Pancreas (tissue), 10 donors: ENCODE results near the gene C5orf63. TPM values are rescaled to one million over a fixed set of nuclear protein-coding genes. Genes with fewer than 3 reads are reported as not detected.

Experiments
- ATAC-seq, 4 donors: fragments of 200-7000 bp; cut with Tn5 transposase; one replicate each; pipeline versions ENCODE4 v1.8.0 to v1.9.1; 2020; ENCODE audit warnings: mild to moderate bottlenecking in 4 of 4, moderate library complexity in 4 of 4
- DNase-seq, 6 donors: peaks; one replicate each; pipeline ENCODE4 v3.0.0-alpha.2; 2020
- FAIRE-seq: peaks from 2 replicates; lab custom pipeline; 2012; peaks lifted over from hg19 to GRCh38; lab: Jason Lieb, UNC
- H3K27ac ChIP-seq, 4 donors: fragments of 200-600 bp; sonication (generic); 1 replicate in 3 of 4; 2 replicates in 1 of 4; pipeline versions ENCODE4 v1.5.0 to v1.8.0; 2020
- H3K27me3 ChIP-seq, 4 donors: fragments of 200-600 bp; one replicate each; pipeline ENCODE4 v1.8.0; 2021
- H3K36me3 ChIP-seq, 3 donors: fragments of 200-600 bp; sonication (generic) in 1 of 3; one replicate each; pipeline versions ENCODE4 v1.5.0 to v1.8.0; 2020 to 2021
- H3K4me1 ChIP-seq, 3 donors: fragments of 200-600 bp; one replicate each; pipeline ENCODE4 v1.8.0; 2021
- H3K4me3 ChIP-seq, 4 donors: fragments of 200-600 bp; sonication (generic) in 2 of 4; one replicate each; pipeline versions ENCODE4 v1.5.0 to v1.8.0; 2020 to 2021
- H3K9me3 ChIP-seq, 4 donors: fragments of 200-600 bp; one replicate each; pipeline ENCODE4 v1.8.0; 2021
- WGBS, 2 donors: extraction: QIAGEN DNeasy Blood & Tissue Kit; methylation state at CpG; one replicate each; pipeline ENCODE4 v1.1.7; 2013; 5-methylcytosine and 5-hydroxymethylcytosine counted together
- intact Hi-C, 3 donors: fragments of 100-400 bp; cut with DNase I; formaldehyde crosslinking; loops; one replicate each; pipeline versions ENCODE4 v1.11.1 to v1.14.2; 2022
- polyA plus RNA-seq, 2 donors: library from polyadenylated mRNA; stranded (reverse); fragments of 200-250 nt; gene quantifications; one replicate each; pipeline ENCODE4 v1.2.3, GENCODE V29; 2013
- total RNA-seq, 6 donors: library from RNA; stranded (reverse); fragmentation: NEBNext Ultra II Directional in 4 of 6; extraction: Animal tissue kit (Norgen Biotek cat#: 25700) in 4 of 6; gene quantifications; one replicate each; pipeline versions ENCODE4 v1.2.1 to v1.2.4, GENCODE V29; 2021 to 2023
- TF ChIP-seq, protein P1 (sequence below), 4 donors: fragments of 200-600 bp; sonication (generic) in 3 of 4; IDR thresholded peaks; one replicate each; pipeline versions ENCODE4 v1.5.0 to v1.8.0; 2021; ENCODE audit warnings: antibody characterized with exemption in 4 of 4
- donor health status: healthy with polysubstance abuse.
- donor health status: DM: no; HTN: no; CAD: no; lungs with moderate emphysema.
- donor health status: DM: no; HTN: no; CAD: no.
- donor health status: control.
- donor health status: control.
- donor health status: Bipolar disorder and iron deficiency.
- donor health status: DM: yes; HTN: yes; CAD: no.
- donor health status: DM: no; HTN: no; CAD: no.
- donor health status: DM: no; HTN: no; CAD: no.
- donor health status: DM: yes; HTN: yes; CAD: no.

C5orf63 gene
- total and polyA plus RNA-seq, 8 donors = 1.6 to 8.8 (median 3.5) TPM

DNA sequence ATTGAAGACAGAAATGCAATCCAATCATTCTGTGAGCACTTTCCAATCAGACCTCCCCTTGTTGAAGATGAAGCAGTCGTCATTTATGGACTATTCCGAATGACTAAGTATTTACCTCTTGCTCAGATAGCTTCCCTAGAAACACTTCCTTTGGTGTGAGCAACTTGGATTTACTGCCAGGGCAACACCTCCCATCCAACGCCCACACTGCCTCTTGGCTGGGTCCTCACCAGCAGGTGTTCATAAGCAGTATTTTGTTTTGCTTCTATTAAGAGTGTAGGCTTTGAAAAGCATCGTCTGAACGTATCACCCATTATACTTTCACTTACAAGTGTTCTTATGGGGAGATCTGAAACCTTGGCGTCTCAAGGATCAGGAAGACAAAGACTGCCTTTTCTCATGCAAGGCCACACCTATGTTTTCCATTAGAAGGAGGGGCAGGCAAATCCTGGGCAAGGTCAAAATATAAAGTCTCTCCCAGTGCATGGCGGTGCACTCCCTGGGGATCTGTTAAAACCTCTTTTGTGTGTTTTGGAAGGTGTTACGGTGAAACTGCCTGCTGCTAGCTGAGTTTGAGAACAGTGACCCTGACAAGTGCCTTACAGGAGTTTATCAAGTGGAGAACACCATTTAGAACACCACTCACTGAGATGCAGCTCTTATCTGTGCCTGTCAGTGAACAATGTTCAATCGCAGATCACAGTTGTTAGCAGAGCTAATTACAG, 32.3 kb downstream of the C5orf63 start:
- no peak for FAIRE-seq
- H3K27ac ChIP-seq = peak overlapping the region in 1 of 4 donors; percentile 6
- no peaks in the 10 kb centered on the region for H3K4me1 ChIP-seq
- no peak overlapping the region for H3K4me3 ChIP-seq
- no peaks in the 10 kb centered on the region for H3K27me3 ChIP-seq
- TF ChIP-seq, protein P1, sequence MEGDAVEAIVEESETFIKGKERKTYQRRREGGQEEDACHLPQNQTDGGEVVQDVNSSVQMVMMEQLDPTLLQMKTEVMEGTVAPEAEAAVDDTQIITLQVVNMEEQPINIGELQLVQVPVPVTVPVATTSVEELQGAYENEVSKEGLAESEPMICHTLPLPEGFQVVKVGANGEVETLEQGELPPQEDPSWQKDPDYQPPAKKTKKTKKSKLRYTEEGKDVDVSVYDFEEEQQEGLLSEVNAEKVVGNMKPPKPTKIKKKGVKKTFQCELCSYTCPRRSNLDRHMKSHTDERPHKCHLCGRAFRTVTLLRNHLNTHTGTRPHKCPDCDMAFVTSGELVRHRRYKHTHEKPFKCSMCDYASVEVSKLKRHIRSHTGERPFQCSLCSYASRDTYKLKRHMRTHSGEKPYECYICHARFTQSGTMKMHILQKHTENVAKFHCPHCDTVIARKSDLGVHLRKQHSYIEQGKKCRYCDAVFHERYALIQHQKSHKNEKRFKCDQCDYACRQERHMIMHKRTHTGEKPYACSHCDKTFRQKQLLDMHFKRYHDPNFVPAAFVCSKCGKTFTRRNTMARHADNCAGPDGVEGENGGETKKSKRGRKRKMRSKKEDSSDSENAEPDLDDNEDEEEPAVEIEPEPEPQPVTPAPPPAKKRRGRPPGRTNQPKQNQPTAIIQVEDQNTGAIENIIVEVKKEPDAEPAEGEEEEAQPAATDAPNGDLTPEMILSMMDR (IDR thresholded peaks at IDR 0.05) = no peak
- 23 to 25% methylated on average over 9 of the region's 9 CpGs for WGBS, 2 donors
- H3K9me3 ChIP-seq = no peaks in the 10 kb centered on the region
- peak; percentile 78 to 84 (median 80) for ATAC-seq
- intact Hi-C loops = no loop called here
- H3K36me3 ChIP-seq = no peaks in the 10 kb centered on the region
- DNase-seq = peak in 1 of 6 donors; percentile 15

DNA sequence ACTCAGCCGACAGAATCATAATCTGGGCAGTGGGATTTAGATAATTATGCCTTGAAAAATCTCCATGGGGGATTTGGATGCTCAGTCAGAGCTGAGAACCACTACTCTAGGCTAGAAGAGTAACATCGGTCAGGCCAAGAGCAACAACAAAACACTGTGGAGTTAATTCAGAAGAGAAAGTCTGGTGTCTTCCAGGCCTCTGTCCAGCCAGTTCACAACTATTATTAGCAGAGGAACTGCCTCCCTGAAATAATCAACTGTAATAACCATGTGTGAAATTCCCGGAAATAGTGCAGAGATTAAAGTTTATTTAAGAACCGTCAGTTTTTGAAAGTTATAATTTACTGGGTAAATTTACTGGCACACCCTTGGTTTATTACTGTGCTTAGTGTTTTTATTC, 34.8 kb downstream of the C5orf63 start:
- no peak overlapping the region for H3K27ac ChIP-seq
- TF ChIP-seq, protein P1 (IDR thresholded peaks at IDR 0.05) = no peak
- FAIRE-seq (no peak), DNase-seq (no peak), ATAC-seq (no peak)
- WGBS, 2 donors = 56% methylated on average over 4 of the region's 4 CpGs
- no peaks in the 10 kb centered on the region for H3K4me1 ChIP-seq
- H3K9me3 ChIP-seq = no peaks in the 10 kb centered on the region
- H3K4me3 ChIP-seq = no peak overlapping the region
- intact Hi-C loops = no loop called here
- no peaks in the 10 kb centered on the region for H3K36me3 ChIP-seq
- H3K27me3 ChIP-seq = no peaks in the 10 kb centered on the region

DNA sequence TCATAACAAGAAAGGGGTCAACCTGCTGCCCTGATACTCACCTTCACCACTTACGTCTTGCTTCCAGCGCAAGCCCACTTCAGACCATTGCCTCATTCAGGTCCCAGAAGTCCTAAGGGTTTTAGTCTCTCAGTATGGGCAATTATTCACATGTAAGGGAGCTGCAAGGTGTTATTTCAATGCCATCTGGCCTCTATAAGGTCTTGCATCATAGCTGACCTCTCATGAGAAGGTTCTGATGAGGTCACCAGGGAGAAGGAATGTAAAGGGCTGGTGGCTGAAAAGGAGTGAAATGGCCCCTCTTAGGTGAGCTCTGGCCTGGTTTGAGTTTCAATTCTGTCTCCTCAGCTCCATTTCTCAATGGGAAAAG, 41.5 kb downstream of the C5orf63 start:
- ATAC-seq = no peak
- H3K27ac ChIP-seq = no peak overlapping the region
- FAIRE-seq = no peak
- TF ChIP-seq, protein P1 (IDR thresholded peaks at IDR 0.05) = no peak
- no peak for DNase-seq
- 96 to 97% methylated on average over 2 of the region's 2 CpGs for WGBS, 2 donors
- H3K36me3 ChIP-seq = no peaks in the 10 kb centered on the region
- peaks cover 0 to 4% (median 0%) of the 10 kb centered on the region in 3 donors for H3K4me1 ChIP-seq
- intact Hi-C loops = no loop called here
- H3K9me3 ChIP-seq = no peaks in the 10 kb centered on the region
- no peaks in the 10 kb centered on the region for H3K27me3 ChIP-seq
- H3K4me3 ChIP-seq = no peak overlapping the region

DNA sequence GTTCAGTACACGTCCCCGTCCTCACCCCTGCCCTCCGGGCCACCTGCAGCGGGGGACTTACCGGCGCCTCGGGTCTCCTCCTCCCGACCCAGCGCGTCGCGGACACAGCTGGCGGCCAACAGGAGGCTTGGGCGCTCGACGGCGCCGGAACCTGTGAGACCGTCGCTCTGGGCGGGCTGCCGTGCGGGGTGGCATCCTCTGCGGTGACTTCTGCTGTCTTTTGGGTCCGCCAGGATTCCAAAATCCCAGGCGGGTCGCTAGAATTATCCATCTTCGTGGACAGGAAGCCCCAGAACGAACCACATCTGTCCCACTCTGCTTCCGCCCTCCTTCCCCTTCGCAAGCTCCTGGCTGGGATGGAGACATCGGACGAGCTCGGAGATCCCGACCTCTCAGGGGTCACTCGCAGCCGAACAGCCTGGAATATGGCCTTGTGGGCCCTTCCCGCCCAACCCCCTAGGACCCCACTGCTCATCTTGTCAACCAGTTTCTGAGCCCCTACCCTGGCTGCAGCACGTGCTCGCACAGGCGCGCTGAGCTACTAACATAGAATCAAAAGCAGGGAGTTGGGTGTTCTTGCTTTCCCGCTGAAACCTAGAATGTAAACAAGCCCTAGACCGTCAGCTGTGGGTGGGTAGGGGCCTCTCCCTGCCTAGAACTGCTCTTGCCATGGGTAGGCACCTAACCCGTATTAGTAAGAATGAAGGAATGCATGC, 42.0 kb downstream of the C5orf63 start:
- TF ChIP-seq, protein P1 (IDR thresholded peaks at IDR 0.05) = no peak
- DNase-seq (peak in 4 of 6 donors; percentile 9 to 78 (median 56)), FAIRE-seq (no peak), ATAC-seq (peak in 3 of 4 donors; percentile 7 to 15 (median 11))
- Histone ChIP-seq H3K4me3 (peak overlapping the region; percentile 40 to 94 (median 72)), H3K9me3 (no peaks in the 10 kb centered on the region), H3K27ac (peak overlapping the region in 3 of 4 donors; percentile 86 to 90 (median 87)), H3K36me3 (no peaks in the 10 kb centered on the region), H3K27me3 (no peaks in the 10 kb centered on the region), H3K4me1 (peaks cover 0 to 4% (median 2%) of the 10 kb centered on the region in 3 donors)
- intact Hi-C loops = no loop called here
- 14 to 15% methylated on average over 45 of the region's 45 CpGs for WGBS, 2 donors
